Effector memory CD4-positive, alpha-beta T cell (primary cell): ENCODE results near the gene MSI2.

Experiments
- DNase-seq, 3 donors: peaks; one replicate each; pipeline ENCODE4 v3.0.0-alpha.2; 2020
- H3K27ac ChIP-seq: 2 replicates; pipeline ENCODE4 v1.7.0; 2013; ENCODE audit warnings: mild to moderate bottlenecking, low read length, moderate library complexity; ENCODE audit not compliant: insufficient read depth, poor library complexity, severe bottlenecking
- H3K27me3 ChIP-seq: replicated peaks from 2 replicates; pipeline ENCODE4 v1.7.0; 2013; ENCODE audit warnings: mild to moderate bottlenecking, low read length; ENCODE audit not compliant: insufficient read depth, control insufficient read depth, poor library complexity, severe bottlenecking
- H3K36me3 ChIP-seq: 2 replicates; pipeline ENCODE4 v1.7.0; 2013; ENCODE audit warnings: mild to moderate bottlenecking, low read length, moderate library complexity; ENCODE audit not compliant: control insufficient read depth, insufficient read depth
- H3K4me1 ChIP-seq: 2 replicates; pipeline ENCODE4 v1.7.0; 2013; ENCODE audit warnings: low read length, mild to moderate bottlenecking; ENCODE audit not compliant: control insufficient read depth, insufficient read depth, poor library complexity, severe bottlenecking
- H3K4me3 ChIP-seq: 2 replicates; pipeline ENCODE4 v1.7.0; 2013; ENCODE audit warnings: low read length, low read depth, mild to moderate bottlenecking; ENCODE audit not compliant: insufficient read depth, poor library complexity, severe bottlenecking
- H3K9me3 ChIP-seq: 2 replicates; pipeline ENCODE4 v1.7.0; 2013; ENCODE audit warnings: mild to moderate bottlenecking, low read length, moderate library complexity; ENCODE audit not compliant: control insufficient read depth

The MSI2 gene

GRCh38 chr17:57544401-57544800 lies 288.1 kb downstream of the MSI2 start:
- no peaks in the 10 kb centered on the region for H3K27me3 ChIP-seq
- H3K4me1 ChIP-seq, result no peaks in the 10 kb centered on the region
- H3K27ac ChIP-seq, result no peak overlapping the region
- H3K36me3 ChIP-seq, result no peaks in the 10 kb centered on the region
- DNase-seq, result no peak
- H3K9me3 ChIP-seq, result no peaks in the 10 kb centered on the region
- no peak overlapping the region for H3K4me3 ChIP-seq

- Histone ChIP-seq H3K9me3 (no peaks in the 10 kb centered on the region), H3K4me1 (no peaks in the 10 kb centered on the region), H3K27me3 (no peaks in the 10 kb centered on the region), H3K4me3 (no peak overlapping the region), H3K36me3 (no peaks in the 10 kb centered on the region), H3K27ac (no peak overlapping the region)
- DNase-seq, result no peak
These were observed 288.6 kb downstream of the MSI2 start for GRCh38 chr17:57544834-57545463.

DNA sequence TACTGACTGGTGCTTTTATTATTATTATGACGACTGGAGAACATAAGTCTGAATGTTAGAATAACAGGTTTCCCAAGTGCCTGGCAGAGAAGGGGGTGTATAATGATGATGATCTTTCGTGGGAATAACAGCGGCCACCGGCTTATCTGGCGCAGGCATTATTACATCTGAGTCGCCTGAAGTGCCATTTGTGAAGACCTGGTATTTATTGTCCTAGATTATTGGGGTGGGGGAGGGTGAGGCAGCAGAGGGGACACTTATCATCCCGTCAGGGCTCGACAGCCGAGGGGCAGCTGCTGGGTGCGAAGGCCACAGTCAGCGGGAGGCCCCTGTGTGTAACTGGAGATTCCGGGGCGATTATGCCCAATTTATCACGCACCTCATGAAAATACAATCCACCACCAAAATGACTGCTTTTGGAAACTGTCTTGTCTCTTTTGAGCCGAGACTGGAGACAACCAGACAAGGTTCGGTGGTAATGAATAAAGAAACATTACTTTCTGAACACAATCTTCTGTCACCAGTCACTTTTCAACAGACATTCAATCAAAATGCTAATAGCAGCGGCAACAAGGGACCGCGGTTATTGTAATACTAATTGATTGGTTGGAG lies 289.5 kb downstream of the MSI2 start:
- no peak overlapping the region for H3K27ac ChIP-seq
- no peak overlapping the region for H3K4me3 ChIP-seq
- no peaks in the 10 kb centered on the region for H3K9me3 ChIP-seq
- H3K4me1 ChIP-seq, result no peaks in the 10 kb centered on the region
- H3K27me3 ChIP-seq, result no peaks in the 10 kb centered on the region
- no peaks in the 10 kb centered on the region for H3K36me3 ChIP-seq
- no peak for DNase-seq

DNA sequence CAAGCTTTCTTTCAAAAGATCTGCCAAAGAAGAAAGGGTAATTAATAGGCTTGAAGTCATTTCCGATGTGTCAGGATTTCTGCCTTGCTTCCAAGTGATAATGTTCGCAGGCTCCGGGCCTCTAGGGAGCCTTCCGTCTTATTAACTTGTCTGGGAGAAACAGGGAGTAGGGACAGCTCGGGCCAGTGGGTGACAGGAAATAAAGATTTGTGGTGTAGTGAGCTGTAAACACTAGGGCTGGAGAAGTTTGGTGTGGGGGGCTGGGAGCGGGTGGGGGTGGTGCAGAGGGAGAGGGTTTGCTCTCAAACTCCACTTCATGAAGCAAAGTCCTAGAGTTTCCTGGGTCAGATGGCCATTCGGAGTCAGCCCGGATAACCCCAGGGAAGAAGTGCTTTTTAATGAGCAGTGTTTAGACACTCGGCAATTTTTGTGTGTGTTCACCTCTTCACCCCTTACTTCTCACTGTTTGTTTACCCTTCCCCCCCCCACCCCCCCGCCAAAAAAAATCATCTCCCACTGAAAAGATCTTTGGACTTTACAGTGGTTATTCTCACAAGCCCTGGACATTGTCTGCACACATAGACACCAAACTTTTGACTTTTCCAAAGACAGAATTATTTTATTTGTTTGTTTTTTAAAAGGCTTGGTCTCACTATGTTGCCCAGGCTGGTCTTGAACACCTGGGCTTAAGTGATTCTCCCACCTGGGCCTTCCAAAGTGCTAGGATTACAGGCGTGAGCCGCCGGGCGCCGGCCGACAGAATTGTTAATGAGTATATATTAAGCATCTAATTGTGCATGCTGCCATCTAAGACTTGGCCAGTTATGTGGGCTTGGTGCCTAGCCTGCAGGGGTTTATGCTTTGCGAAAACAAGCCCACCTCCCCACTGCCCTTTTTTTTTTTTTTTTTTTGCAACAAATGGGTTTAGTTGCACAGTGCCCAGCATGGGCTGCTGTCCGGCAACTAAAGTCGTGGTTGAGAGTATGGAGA lies 292.4 kb downstream of the MSI2 start:
- Histone ChIP-seq H3K27ac (no peak overlapping the region), H3K4me3 (no peak overlapping the region), H3K9me3 (no peaks in the 10 kb centered on the region), H3K27me3 (no peaks in the 10 kb centered on the region), H3K4me1 (no peaks in the 10 kb centered on the region), H3K36me3 (no peaks in the 10 kb centered on the region)
- no peak for DNase-seq

DNA sequence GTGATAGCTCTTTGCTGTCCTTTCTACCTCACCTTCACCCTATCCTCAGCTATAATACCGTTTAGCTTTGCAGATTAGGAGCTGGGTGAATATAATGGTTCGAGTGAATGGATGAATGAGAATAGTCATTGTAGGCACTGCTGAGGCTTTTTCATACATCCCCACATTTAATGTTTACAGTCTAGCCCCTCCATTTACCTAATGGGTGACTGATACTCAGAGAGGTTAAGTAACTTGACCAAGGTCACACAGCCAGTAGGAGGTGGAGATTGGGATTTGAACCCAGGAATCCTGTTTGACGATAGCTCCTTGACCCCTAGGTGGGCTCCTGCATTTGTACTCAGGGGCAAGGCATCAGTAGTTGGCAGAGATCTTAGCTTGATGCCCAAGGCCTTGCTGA lies 293.1 kb downstream of the MSI2 start:
- Histone ChIP-seq H3K4me3 (no peak overlapping the region), H3K36me3 (no peaks in the 10 kb centered on the region), H3K27ac (no peak overlapping the region), H3K27me3 (no peaks in the 10 kb centered on the region), H3K9me3 (no peaks in the 10 kb centered on the region), H3K4me1 (no peaks in the 10 kb centered on the region)
- DNase-seq, result no peak

- Histone ChIP-seq H3K27me3 (no peaks in the 10 kb centered on the region), H3K27ac (no peak overlapping the region), H3K4me3 (no peak overlapping the region), H3K36me3 (no peaks in the 10 kb centered on the region), H3K9me3 (no peaks in the 10 kb centered on the region), H3K4me1 (no peaks in the 10 kb centered on the region)
- DNase-seq, result no peak
These were observed 293.7 kb downstream of the MSI2 start for GRCh38 chr17:57550016-57550415.

DNA sequence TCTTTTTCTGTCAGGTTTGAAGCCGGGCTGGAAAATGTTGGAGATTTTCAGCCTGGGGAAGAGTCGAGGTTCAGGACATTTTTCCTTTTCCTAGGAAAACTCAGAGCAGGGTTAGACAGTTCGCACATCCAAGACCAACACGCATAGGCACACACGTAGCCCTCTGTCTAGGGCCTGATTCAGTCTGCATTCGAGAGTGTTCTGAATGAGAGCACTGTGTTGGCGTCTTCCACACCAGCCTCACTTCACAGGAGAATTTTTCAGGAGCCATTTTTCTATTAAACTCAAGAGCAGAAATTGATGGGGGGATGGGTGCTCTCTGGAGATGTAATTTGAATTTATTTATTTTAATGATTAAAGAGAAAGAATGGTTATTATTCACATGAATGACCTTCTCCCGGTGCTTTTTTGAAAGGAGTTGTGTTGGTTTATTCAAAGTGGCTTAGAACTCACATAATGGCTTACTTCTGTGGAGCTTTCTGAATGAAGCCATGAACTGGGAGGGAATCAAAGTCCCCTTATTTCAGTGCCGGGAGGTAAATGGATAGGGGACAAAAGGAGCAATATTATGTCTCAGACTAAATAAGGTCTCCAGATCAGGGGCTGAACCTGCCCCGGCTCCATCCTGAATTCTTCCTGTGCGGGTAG lies 294.5 kb downstream of the MSI2 start:
- no peaks in the 10 kb centered on the region for H3K27me3 ChIP-seq
- H3K27ac ChIP-seq, result no peak overlapping the region
- H3K4me3 ChIP-seq, result no peak overlapping the region
- no peaks in the 10 kb centered on the region for H3K4me1 ChIP-seq
- DNase-seq, result no peak
- H3K36me3 ChIP-seq, result no peaks in the 10 kb centered on the region
- no peaks in the 10 kb centered on the region for H3K9me3 ChIP-seq

DNA sequence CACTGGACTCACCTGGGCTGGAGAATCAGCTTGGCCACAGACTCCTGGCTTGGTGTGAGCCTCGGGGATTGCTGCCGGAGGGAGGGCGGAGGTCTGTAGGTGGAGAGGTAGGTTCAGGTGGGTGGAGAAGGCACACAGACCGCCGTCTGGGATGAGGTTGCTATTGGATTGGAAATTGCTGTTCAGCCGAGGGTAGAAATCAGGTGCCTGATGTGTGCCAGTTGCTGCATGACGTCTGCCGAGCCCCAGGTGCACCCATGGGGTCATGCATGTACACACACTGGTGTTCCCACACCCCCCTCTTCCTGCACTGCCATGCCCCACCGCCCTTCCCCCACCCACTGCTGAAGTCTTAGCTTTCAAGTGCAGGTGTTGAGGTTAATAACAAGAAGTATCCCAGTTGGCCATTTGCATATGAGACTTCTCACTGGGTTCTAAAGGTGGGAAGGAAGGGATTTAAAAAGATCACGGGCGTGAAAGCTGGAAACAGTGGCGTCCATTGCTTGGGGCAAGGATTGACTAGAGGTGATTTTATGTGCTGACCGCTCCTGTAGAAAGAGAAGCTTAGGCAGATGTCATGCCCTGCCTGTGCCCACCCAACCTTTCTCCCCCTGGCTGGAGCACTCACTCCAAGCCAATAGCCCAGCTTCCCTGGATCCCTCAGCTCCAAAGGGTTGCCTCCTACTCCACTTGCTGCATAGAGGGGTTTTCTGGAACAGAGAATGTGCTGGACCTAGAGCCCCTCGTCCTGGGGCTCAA lies 295.2 kb downstream of the MSI2 start:
- no peaks in the 10 kb centered on the region for H3K4me1 ChIP-seq
- no peaks in the 10 kb centered on the region for H3K9me3 ChIP-seq
- H3K27me3 ChIP-seq, result no peaks in the 10 kb centered on the region
- no peaks in the 10 kb centered on the region for H3K36me3 ChIP-seq
- no peak overlapping the region for H3K27ac ChIP-seq
- H3K4me3 ChIP-seq, result no peak overlapping the region
- no peak for DNase-seq

GRCh38 chr17:57552114-57552624 lies 295.8 kb downstream of the MSI2 start:
- Histone ChIP-seq H3K27ac (no peak overlapping the region), H3K36me3 (no peaks in the 10 kb centered on the region), H3K27me3 (no peaks in the 10 kb centered on the region), H3K4me3 (no peak overlapping the region), H3K9me3 (no peaks in the 10 kb centered on the region), H3K4me1 (no peaks in the 10 kb centered on the region)
- DNase-seq, result no peak
